ENCODE measurements around the gene PRKCQ. TPM values are rescaled to one million over a fixed set of nuclear protein-coding genes. Genes with fewer than 3 reads are reported as not detected.

Gene PRKCQ
- total RNA-seq, 1 experiment from 2014 or later: 12.1 TPM

DNA sequence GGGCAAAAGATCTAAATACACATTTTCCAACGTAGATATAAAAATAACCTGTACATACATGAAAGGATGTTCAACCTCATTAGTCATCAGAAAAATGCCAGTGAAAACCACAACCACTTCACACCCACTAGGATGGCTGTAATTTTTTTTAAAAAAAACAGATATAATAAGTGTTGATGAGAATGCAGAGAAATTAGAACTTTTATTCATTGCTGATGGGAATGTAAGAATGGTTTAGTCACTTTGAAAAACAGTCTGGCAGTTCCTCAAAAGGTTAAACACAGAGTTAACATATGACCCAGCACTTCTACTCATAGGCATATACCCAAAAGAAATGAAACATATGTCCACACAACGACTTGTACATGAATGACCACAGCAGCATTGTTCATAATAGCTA lies 32.3 kb upstream of the PRKCQ start:
- WGBS (ENCODE audit: extremely low coverage, insufficient read length, low lambda C conversion rate): no CpG with 5 or more reads among the region's 2 CpGs
- H3K4me3 Mint-ChIP-seq: no peak overlapping the region
- no peak overlapping the region for H4K91ac ChIP-seq (ENCODE audit: insufficient read length, low read depth, low read length)
- H3K27me3 Mint-ChIP-seq (ENCODE audit: low read depth): no peaks in the 10 kb centered on the region
- H2BK120ac ChIP-seq (ENCODE audit: low read depth, low read length, poor library complexity, severe bottlenecking): no peak overlapping the region
- H3K27me3 ChIP-seq (ENCODE audit: insufficient read depth, low read length): no peaks in the 10 kb centered on the region; the same call in 1 of the 2 replicates
- H3K9ac ChIP-seq (ENCODE audit: extremely low read depth, insufficient read length, low read length): no peak overlapping the region
- H3K79me1 ChIP-seq (ENCODE audit: insufficient read depth, low read depth, low read length, poor library complexity, severe bottlenecking): no peaks in the 10 kb centered on the region
- no peak overlapping the region for H3K4me2 ChIP-seq (ENCODE audit: insufficient read depth, insufficient read length, low read length)
- H3K18ac ChIP-seq (ENCODE audit: insufficient read length, low read depth, low read length): no peak overlapping the region
- no peak overlapping the region for H2AK5ac ChIP-seq (ENCODE audit: insufficient read length, low read length)
- no peak overlapping the region for H2BK15ac ChIP-seq (ENCODE audit: low read depth, low read length)
- H3K9me3 ChIP-seq (ENCODE audit: control insufficient read depth, low read depth, low read length): peaks cover 9% of the 10 kb centered on the region
- H3K56ac ChIP-seq (ENCODE audit: insufficient read length, low read depth, low read length): no peak overlapping the region
- H2BK12ac ChIP-seq (ENCODE audit: insufficient read length, low read depth, low read length): no peak overlapping the region
- no peak overlapping the region for H3K23ac ChIP-seq (ENCODE audit: insufficient read length, low read depth, low read length)
- H2AFZ ChIP-seq (ENCODE audit: low read length): no peak overlapping the region
- no peaks in the 10 kb centered on the region for H3K79me2 ChIP-seq (ENCODE audit: insufficient read depth, low read length)
- no peak overlapping the region for H3K27ac Mint-ChIP-seq
- no peak overlapping the region for H4K8ac ChIP-seq (replicated peaks; ENCODE audit: insufficient read length, low read depth, low read length)
- no peaks in the 10 kb centered on the region for H3K4me1 Mint-ChIP-seq
- TF ChIP-seq, protein P1, sequence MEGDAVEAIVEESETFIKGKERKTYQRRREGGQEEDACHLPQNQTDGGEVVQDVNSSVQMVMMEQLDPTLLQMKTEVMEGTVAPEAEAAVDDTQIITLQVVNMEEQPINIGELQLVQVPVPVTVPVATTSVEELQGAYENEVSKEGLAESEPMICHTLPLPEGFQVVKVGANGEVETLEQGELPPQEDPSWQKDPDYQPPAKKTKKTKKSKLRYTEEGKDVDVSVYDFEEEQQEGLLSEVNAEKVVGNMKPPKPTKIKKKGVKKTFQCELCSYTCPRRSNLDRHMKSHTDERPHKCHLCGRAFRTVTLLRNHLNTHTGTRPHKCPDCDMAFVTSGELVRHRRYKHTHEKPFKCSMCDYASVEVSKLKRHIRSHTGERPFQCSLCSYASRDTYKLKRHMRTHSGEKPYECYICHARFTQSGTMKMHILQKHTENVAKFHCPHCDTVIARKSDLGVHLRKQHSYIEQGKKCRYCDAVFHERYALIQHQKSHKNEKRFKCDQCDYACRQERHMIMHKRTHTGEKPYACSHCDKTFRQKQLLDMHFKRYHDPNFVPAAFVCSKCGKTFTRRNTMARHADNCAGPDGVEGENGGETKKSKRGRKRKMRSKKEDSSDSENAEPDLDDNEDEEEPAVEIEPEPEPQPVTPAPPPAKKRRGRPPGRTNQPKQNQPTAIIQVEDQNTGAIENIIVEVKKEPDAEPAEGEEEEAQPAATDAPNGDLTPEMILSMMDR (conservative IDR thresholded peaks at IDR 0.05): no peak
- H4K20me1 ChIP-seq (ENCODE audit: control insufficient read depth, insufficient read depth, insufficient read length): no peaks in the 10 kb centered on the region
- no peak for DNase-seq
- H3K14ac ChIP-seq (ENCODE audit: insufficient read depth, low read length): no peak overlapping the region
- H4K5ac ChIP-seq (ENCODE audit: insufficient read length, low read depth, low read length): no peak overlapping the region
- H3T11ph ChIP-seq (ENCODE audit: low read length): no peak overlapping the region
- H3K4me1 ChIP-seq (ENCODE audit: insufficient read depth, low read length): no peaks in the 10 kb centered on the region
- no peak overlapping the region for H3K4ac ChIP-seq (ENCODE audit: low read depth, low read length)
- peaks cover 13 to 18% of the 10 kb centered on the region in 2 experiments for H3K9me3 Mint-ChIP-seq
- no peaks in the 10 kb centered on the region for H3K23me2 ChIP-seq (ENCODE audit: insufficient read length, low read depth, low read length, poor library complexity, severe bottlenecking)
- no peak overlapping the region for H3K27ac ChIP-seq (ENCODE audit: insufficient read length, low read depth, low read length)
- H2BK5ac ChIP-seq (ENCODE audit: insufficient read length, low read length): no peak overlapping the region
- H2BK20ac ChIP-seq (ENCODE audit: low read depth, low read length, poor library complexity, severe bottlenecking): no peak overlapping the region
- H3K36me3 Mint-ChIP-seq (ENCODE audit: insufficient read depth in 1 of 3, low read depth in 3 of 3): peaks cover 5 to 19% (median 9%) of the 10 kb centered on the region in 3 experiments
